Measurements from ENCODE around the gene KLHDC10. TPM values are rescaled to one million over a fixed set of nuclear protein-coding genes. Genes with fewer than 3 reads are reported as not detected.
A peak's percentile ranks its signal among the peaks of the same experiment; 100 is the strongest.

KLHDC10 gene
- total RNA-seq, 4 donors from 2014 or later: 16.5 to 25.0 (median 20.1) TPM

DNA sequence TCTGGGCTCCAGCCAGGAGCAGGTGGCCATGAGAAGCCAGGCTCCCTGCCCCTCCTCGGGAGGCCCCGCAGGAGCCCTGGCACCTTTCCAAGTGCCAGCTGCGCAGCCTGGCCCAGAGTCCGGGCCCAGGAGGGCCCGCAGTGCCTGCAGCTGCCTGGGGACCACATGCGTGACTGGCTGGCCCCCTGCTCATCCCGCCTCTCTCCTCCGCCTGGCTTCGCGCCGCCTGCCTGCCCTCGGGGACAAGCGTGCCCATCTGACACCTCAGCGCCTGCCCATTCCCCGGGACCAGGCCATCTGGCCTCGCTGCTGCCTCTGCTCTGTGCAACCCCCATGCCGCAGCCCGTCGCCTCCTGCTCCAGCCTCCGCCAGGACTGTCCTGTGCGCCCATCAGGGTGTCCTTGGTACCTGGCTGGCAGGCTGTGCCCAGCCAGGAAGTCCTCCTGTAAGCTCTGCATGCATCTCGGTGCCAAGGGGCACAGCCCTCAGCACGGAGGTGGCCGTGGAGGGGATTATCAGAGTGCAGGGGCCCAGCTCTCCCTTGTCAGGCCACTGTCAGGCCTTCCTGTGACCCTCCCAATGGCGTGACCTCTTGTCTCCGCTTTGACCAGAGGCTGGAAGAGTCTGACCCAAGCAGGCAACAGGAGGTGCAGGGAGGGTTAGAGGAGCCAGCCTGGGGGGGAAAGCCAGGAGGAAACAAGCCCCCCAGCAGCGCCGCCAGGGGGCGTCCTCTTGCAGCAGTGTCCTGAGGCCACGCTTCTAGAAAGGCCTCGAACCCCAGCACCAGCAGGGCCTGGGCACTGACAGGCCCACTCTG is 84.4 kb downstream of the KLHDC10 start:
- H3K36me3 ChIP-seq: peaks cover 0 to 2% (median 0%) of the 10 kb centered on the region in 3 donors
- TF ChIP-seq CTCF (IDR thresholded peaks at IDR 0.05) (no peak), POLR2A (IDR thresholded peaks at IDR 0.05) (no peak)
- DNase-seq: peak in 2 of 3 donors; percentile 14 to 60
- H3K9me3 ChIP-seq: peaks cover 0 to 14% (median 0%) of the 10 kb centered on the region in 4 donors
- no peak overlapping the region for H3K4me3 ChIP-seq
- H3K4me1 ChIP-seq: peaks cover 0 to 18% (median 0%) of the 10 kb centered on the region in 4 donors
- H3K27ac ChIP-seq: no peak overlapping the region
- no peaks in the 10 kb centered on the region for H3K27me3 ChIP-seq

GRCh38 chr7:130156140-130156539 is 85.8 kb downstream of the KLHDC10 start:
- Histone ChIP-seq H3K9me3 (peaks cover 0 to 14% (median 0%) of the 10 kb centered on the region in 4 donors), H3K36me3 (peaks cover 0 to 17% (median 0%) of the 10 kb centered on the region in 3 donors), H3K27ac (no peak overlapping the region), H3K27me3 (no peaks in the 10 kb centered on the region), H3K4me1 (peaks cover 0 to 18% (median 0%) of the 10 kb centered on the region in 4 donors), H3K4me3 (no peak overlapping the region)
- no peak for TF ChIP-seq POLR2A (IDR thresholded peaks at IDR 0.05)
- no peak for TF ChIP-seq CTCF (IDR thresholded peaks at IDR 0.05)
- no peak for DNase-seq

GRCh38 chr7:130157700-130158099 is 87.4 kb downstream of the KLHDC10 start:
- Histone ChIP-seq H3K27ac (no peak overlapping the region), H3K27me3 (no peaks in the 10 kb centered on the region), H3K36me3 (peaks cover 0 to 32% (median 0%) of the 10 kb centered on the region in 3 donors), H3K4me3 (no peak overlapping the region), H3K9me3 (peaks cover 0 to 14% (median 0%) of the 10 kb centered on the region in 4 donors), H3K4me1 (peaks cover 0 to 18% (median 0%) of the 10 kb centered on the region in 4 donors)
- TF ChIP-seq CTCF (IDR thresholded peaks at IDR 0.05): no peak
- TF ChIP-seq POLR2A (IDR thresholded peaks at IDR 0.05): no peak
- no peak for DNase-seq

GRCh38 chr7:130160023-130160422 is 89.7 kb downstream of the KLHDC10 start:
- peaks cover 0 to under 1% (median 0%) of the 10 kb centered on the region in 4 donors for H3K4me1 ChIP-seq
- no peaks in the 10 kb centered on the region for H3K27me3 ChIP-seq
- H3K4me3 ChIP-seq: no peak overlapping the region
- TF ChIP-seq CTCF (IDR thresholded peaks at IDR 0.05): no peak
- no peak for TF ChIP-seq POLR2A (IDR thresholded peaks at IDR 0.05)
- no peak for DNase-seq
- H3K36me3 ChIP-seq: peaks cover 0 to 48% (median 0%) of the 10 kb centered on the region in 3 donors
- peaks cover 0 to 14% (median 0%) of the 10 kb centered on the region in 4 donors for H3K9me3 ChIP-seq
- H3K27ac ChIP-seq: no peak overlapping the region

DNA sequence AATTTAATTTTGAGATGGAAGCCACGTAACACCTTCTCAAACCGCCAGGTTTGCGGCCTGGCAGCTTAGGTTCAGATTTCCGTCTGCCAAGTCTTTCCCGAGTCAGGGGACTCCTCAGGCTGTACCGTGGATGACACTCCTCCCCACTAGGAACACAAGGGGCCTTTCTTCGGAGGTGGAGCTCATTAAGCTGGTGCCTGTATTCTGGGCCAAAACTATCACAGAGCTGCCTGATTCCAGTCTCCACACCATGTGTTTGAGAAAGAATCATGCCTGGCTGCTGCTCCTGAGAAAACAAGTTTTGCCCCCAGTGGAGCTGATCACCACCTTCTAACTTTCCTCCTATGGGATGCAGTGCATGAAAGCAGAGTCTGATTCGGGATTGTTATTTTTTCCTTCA is 90.1 kb downstream of the KLHDC10 start:
- Histone ChIP-seq H3K9me3 (peaks cover 0 to 12% (median 0%) of the 10 kb centered on the region in 4 donors), H3K36me3 (peaks cover 0 to 53% (median 0%) of the 10 kb centered on the region in 3 donors), H3K4me3 (no peak overlapping the region), H3K4me1 (no peaks in the 10 kb centered on the region), H3K27me3 (no peaks in the 10 kb centered on the region), H3K27ac (no peak overlapping the region)
- no peak for DNase-seq
- no peak for TF ChIP-seq POLR2A (IDR thresholded peaks at IDR 0.05)
- TF ChIP-seq CTCF (IDR thresholded peaks at IDR 0.05): no peak
